Upper lobe of left lung (tissue), 6 donors: ENCODE data around the gene DCK. TPM values are rescaled to one million over a fixed set of nuclear protein-coding genes. Genes with fewer than 3 reads are reported as not detected.

ENCODE experiments used
- ATAC-seq, 2 donors: fragments of 200-7000 bp; cut with Tn5 transposase; one replicate each; pipeline ENCODE4 v1.9.1; 2022; ENCODE audit warnings: mild to moderate bottlenecking in 2 of 2, moderate library complexity in 2 of 2; ENCODE audit not compliant: low FRiP score in 2 of 2
- DNase-seq, 2 donors: peaks; one replicate each; pipeline ENCODE4 v3.0.0-alpha.2; 2019 to 2020
- H3K27ac ChIP-seq, 4 donors: fragments of 200-600 bp; sonication (generic); one replicate each; pipeline ENCODE4 v1.5.1; 2016 to 2019
- H3K27me3 ChIP-seq, 4 donors: fragments of 200-600 bp; sonication (generic); one replicate each; pipeline ENCODE4 v1.5.1; 2017 to 2019
- H3K36me3 ChIP-seq, 4 donors: fragments of 200-600 bp; sonication (generic); one replicate each; pipeline ENCODE4 v1.5.1; 2016 to 2019
- H3K4me1 ChIP-seq, 4 donors: fragments of 200-600 bp; sonication (generic); one replicate each; pipeline ENCODE4 v1.5.1; 2018 to 2019
- H3K4me3 ChIP-seq, 4 donors: fragments of 200-600 bp; sonication (generic); one replicate each; pipeline ENCODE4 v1.5.1; 2017 to 2019; ENCODE audit warnings: mild to moderate bottlenecking in 2 of 4, moderate library complexity in 1 of 4
- H3K9me3 ChIP-seq, 4 donors: fragments of 200-600 bp; sonication (generic); one replicate each; pipeline ENCODE4 v1.5.1; 2018 to 2019
- EP300 ChIP-seq, 4 donors: sonication (generic); formaldehyde crosslinking; IDR thresholded peaks; one replicate each; pipeline ENCODE4 v1.5.1; 2017; ENCODE audit warnings: antibody characterized with exemption in 4 of 4, control low read depth in 2 of 4
- POLR2A ChIP-seq, 4 donors: fragments of 450-650 bp; IDR thresholded peaks; one replicate each; pipeline ENCODE4 v1.5.1; 2016 to 2017; ENCODE audit warnings: antibody characterized with exemption in 4 of 4, mild to moderate bottlenecking in 2 of 4
- POLR2AphosphoS5 ChIP-seq, 2 donors: sonication (generic); formaldehyde crosslinking; IDR thresholded peaks; one replicate each; pipeline ENCODE4 v1.5.1; 2017; ENCODE audit warnings: antibody characterized with exemption in 2 of 2
- WGBS, 2 donors: methylation state at CpG; one replicate each; pipeline ENCODE4 v1.1.5; 2017 to 2018; 5-methylcytosine and 5-hydroxymethylcytosine counted together
- total RNA-seq, 6 donors: library from RNA; depleted of rRNA in 4 of 6; stranded (reverse); fragments of >200 nt in 4 of 6; gene quantifications; one replicate each; pipeline versions ENCODE4 v1.1.0 to v1.2.1, GENCODE V29; 2016 to 2021
- TF ChIP-seq, protein P1 (sequence below), 6 experiments: fragments of 450-650 bp in 4 of 6; fragments of 200-600 bp in 2 of 6; sonication (generic) in 2 of 6; IDR thresholded peaks; one replicate each; pipeline ENCODE4 v1.5.1; 2016 to 2019; ENCODE audit warnings: antibody characterized with exemption in 6 of 6
- donor health status: DM: no; HTN: no; CAD: no; lungs with moderate emphysema.
- donor health status: DM: no; HTN: yes; CAD: no; lungs with severe emphysema.

Gene DCK
- total RNA-seq, 6 donors from 2014 or later = 11.5 to 20.8 (median 15.6) TPM

DNA sequence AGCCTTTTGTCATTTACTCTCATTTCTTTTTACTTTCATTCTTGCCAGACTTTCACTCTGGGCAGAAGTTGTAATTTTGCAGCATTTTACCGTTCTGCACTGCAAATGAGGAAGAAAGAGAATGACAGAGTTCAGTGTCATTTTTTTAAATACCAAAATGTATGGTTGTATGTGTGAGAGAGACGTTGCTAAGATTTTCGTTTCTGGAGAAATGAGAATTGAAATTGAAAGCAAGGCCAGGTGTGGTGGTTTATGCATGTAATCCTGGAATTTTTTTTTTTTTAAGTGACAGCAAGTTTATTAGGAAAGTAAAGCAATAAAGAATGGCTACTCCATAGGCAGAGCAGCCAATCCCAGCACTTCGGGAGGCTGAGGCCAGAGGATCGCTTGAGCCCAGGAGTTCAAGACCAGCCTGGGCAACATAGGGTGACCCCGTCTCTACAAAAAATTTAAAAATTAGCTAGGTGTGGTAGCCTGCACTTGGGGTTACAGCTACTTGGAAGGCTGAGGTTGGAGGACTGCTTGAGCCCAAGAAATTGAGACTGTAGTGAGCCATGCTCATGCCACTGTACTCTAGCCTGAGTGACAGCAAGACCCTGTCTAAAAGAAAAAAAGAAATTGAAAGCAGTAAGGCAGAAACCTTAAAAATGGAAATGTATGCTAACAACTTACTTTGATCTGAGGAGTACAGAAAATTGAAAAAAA is 12.9 kb downstream of the DCK start:
- WGBS, 2 donors = 67 to 74% methylated on average over 6 of the region's 6 CpGs
- no peak for TF ChIP-seq EP300 (IDR thresholded peaks at IDR 0.05)
- TF ChIP-seq POLR2A (IDR thresholded peaks at IDR 0.05) = no peak
- no peak for TF ChIP-seq POLR2AphosphoS5 (IDR thresholded peaks at IDR 0.05)
- TF ChIP-seq, protein P1, sequence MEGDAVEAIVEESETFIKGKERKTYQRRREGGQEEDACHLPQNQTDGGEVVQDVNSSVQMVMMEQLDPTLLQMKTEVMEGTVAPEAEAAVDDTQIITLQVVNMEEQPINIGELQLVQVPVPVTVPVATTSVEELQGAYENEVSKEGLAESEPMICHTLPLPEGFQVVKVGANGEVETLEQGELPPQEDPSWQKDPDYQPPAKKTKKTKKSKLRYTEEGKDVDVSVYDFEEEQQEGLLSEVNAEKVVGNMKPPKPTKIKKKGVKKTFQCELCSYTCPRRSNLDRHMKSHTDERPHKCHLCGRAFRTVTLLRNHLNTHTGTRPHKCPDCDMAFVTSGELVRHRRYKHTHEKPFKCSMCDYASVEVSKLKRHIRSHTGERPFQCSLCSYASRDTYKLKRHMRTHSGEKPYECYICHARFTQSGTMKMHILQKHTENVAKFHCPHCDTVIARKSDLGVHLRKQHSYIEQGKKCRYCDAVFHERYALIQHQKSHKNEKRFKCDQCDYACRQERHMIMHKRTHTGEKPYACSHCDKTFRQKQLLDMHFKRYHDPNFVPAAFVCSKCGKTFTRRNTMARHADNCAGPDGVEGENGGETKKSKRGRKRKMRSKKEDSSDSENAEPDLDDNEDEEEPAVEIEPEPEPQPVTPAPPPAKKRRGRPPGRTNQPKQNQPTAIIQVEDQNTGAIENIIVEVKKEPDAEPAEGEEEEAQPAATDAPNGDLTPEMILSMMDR (IDR thresholded peaks at IDR 0.05) = no peak

DNA sequence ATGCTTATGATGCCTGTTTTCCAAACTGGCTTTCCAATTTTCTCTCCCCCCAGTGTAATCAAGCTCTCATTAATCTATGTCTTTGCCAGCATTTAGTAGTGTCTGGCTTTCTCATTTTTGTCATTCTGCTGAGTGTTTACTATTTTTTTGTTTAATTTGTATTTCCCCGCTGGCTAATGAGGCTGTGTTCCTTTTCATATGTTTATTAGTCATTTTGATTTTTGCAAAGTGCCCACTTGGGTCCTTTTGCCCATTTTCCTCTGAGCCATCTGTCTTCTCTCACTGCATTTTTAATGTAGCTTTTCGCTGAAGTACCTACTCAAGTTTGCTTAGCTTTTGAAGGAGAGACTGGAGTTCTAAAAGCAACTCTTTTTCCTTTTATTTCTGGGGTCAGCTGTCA is 14.7 kb downstream of the DCK start:
- Histone ChIP-seq H3K4me3 (no peak overlapping the region), H3K27ac (no peak overlapping the region), H3K4me1 (no peaks in the 10 kb centered on the region), H3K9me3 (no peaks in the 10 kb centered on the region), H3K27me3 (no peaks in the 10 kb centered on the region), H3K36me3 (no peaks in the 10 kb centered on the region)
- ATAC-seq (no peak), DNase-seq (no peak)
- WGBS, 2 donors = 85 to 90% methylated on average over 2 of the region's 2 CpGs
- TF ChIP-seq EP300 (IDR thresholded peaks at IDR 0.05) (no peak), POLR2AphosphoS5 (IDR thresholded peaks at IDR 0.05) (no peak), POLR2A (IDR thresholded peaks at IDR 0.05) (no peak)
- TF ChIP-seq, protein P1 (IDR thresholded peaks at IDR 0.05) = no peak

More for the DNA sequence above, 12.9 kb downstream of the DCK start:
- no peak for ATAC-seq
- H3K36me3 ChIP-seq = no peaks in the 10 kb centered on the region
- no peak for DNase-seq
- no peaks in the 10 kb centered on the region for H3K4me1 ChIP-seq
- no peaks in the 10 kb centered on the region for H3K27me3 ChIP-seq
- no peak overlapping the region for H3K27ac ChIP-seq
- no peak overlapping the region for H3K4me3 ChIP-seq
- no peaks in the 10 kb centered on the region for H3K9me3 ChIP-seq

DNA sequence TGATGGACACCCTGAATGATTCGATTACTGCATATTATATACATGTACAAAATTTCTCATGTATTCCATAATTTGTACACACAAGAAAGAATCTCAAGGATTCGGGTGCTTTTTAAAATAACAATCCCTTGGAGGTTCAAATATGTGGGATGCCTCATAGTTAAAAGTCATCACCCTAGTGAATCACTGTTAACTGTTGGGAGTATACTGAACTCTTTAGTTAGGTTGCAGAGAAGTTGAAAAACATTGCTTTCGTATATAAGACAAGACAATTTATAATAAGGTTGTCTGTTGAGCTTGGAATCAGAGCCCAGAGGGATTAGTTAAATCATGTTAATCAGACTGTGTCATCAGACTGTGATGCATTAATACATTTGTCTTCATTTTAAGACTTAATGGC is 15.6 kb downstream of the DCK start:
- H3K4me1 ChIP-seq = no peaks in the 10 kb centered on the region
- H3K9me3 ChIP-seq = no peaks in the 10 kb centered on the region
- TF ChIP-seq, protein P1 (IDR thresholded peaks at IDR 0.05) = no peak
- TF ChIP-seq POLR2A (IDR thresholded peaks at IDR 0.05) (no peak), EP300 (IDR thresholded peaks at IDR 0.05) (no peak), POLR2AphosphoS5 (IDR thresholded peaks at IDR 0.05) (no peak)
- H3K4me3 ChIP-seq = no peak overlapping the region
- no peak for DNase-seq
- no peaks in the 10 kb centered on the region for H3K36me3 ChIP-seq
- ATAC-seq = no peak
- H3K27me3 ChIP-seq = no peaks in the 10 kb centered on the region
- H3K27ac ChIP-seq = no peak overlapping the region
- 89 to 91% methylated on average over 3 of the region's 3 CpGs for WGBS, 2 donors

GRCh38 chr4:71009890-71010588 is 16.6 kb downstream of the DCK start:
- H3K27ac ChIP-seq = no peak overlapping the region
- no peak for TF ChIP-seq POLR2AphosphoS5 (IDR thresholded peaks at IDR 0.05)
- TF ChIP-seq, protein P1 (IDR thresholded peaks at IDR 0.05) = peak; percentile 26 to 62 (median 50)
- no peak for TF ChIP-seq EP300 (IDR thresholded peaks at IDR 0.05)
- 5 to 8% methylated on average over 3 of the region's 3 CpGs for WGBS, 2 donors
- H3K9me3 ChIP-seq = no peaks in the 10 kb centered on the region
- ATAC-seq = peak in 1 of 2 donors; percentile 64
- no peak overlapping the region for H3K4me3 ChIP-seq
- H3K4me1 ChIP-seq = no peaks in the 10 kb centered on the region
- no peaks in the 10 kb centered on the region for H3K36me3 ChIP-seq
- H3K27me3 ChIP-seq = no peaks in the 10 kb centered on the region
- DNase-seq = no peak
